H1 (cell line): ENCODE data around the gene FGF18. TPM values are rescaled to one million over a fixed set of nuclear protein-coding genes. Genes with fewer than 3 reads are reported as not detected.
A peak's percentile ranks its signal among the peaks of the same experiment; 100 is the strongest.

Source experiments
- CTCF ChIA-PET: fragments of 300-600 bp; sonication (Branson Sonifier 250); formaldehyde crosslinking; loops from one replicate; lab custom pipeline; 2021; ENCODE audit not compliant: partially characterized antibody; lab: Charles Lee
- POLR2A ChIA-PET: fragments of 300-600 bp; sonication (Branson Sonifier 250); formaldehyde crosslinking; loops from one replicate; lab custom pipeline; 2021; ENCODE audit warnings: inconsistent platforms; ENCODE audit not compliant: partially characterized antibody; lab: Charles Lee
- DNase-seq, 2 experiments: peaks; one replicate each; pipeline versions ENCODE4 v3.0.0 to v3.0.0-alpha.2; 2010 to 2022; ENCODE audit warnings: low spot score in 2 of 2, low read depth in 1 of 2, mixed read lengths in 1 of 2
- FAIRE-seq: peaks from 2 replicates; lab custom pipeline; 2011; peaks lifted over from hg19 to GRCh38; lab: Jason Lieb, UNC
- H2AFZ ChIP-seq: 2 replicates; pipeline ENCODE4 v1.8.1; 2012; ENCODE audit warnings: low read length, inconsistent platforms
- H2AK5ac ChIP-seq: 2 replicates; pipeline ENCODE4 v1.6.1; 2013; ENCODE audit warnings: low read depth, low read length
- H2BK120ac ChIP-seq: replicated peaks from 2 replicates; pipeline ENCODE3; 2013; ENCODE audit warnings: low read depth, low read length, inconsistent platforms
- H2BK12ac ChIP-seq: 2 replicates; pipeline ENCODE4 v1.6.1; 2013; ENCODE audit warnings: low read depth, low read length
- H2BK15ac ChIP-seq: 2 replicates; pipeline ENCODE4 v1.6.1; 2013; ENCODE audit warnings: low read length
- H2BK20ac ChIP-seq: 2 replicates; pipeline ENCODE4 v1.6.1; 2013; ENCODE audit warnings: low read length
- H2BK5ac ChIP-seq: 2 replicates; pipeline ENCODE4 v1.6.1; 2013; ENCODE audit warnings: low read depth, low read length
- H3K14ac ChIP-seq: 2 replicates; pipeline ENCODE4 v1.6.1; 2013; ENCODE audit warnings: inconsistent platforms; ENCODE audit not compliant: insufficient read length
- H3K18ac ChIP-seq: 2 replicates; pipeline ENCODE4 v1.6.1; 2013; ENCODE audit warnings: low read length; ENCODE audit errors: extremely low read depth
- H3K23ac ChIP-seq: 2 replicates; pipeline ENCODE4 v1.6.1; 2013; ENCODE audit warnings: inconsistent platforms; ENCODE audit not compliant: insufficient read length
- H3K23me2 ChIP-seq: 2 replicates; pipeline ENCODE4 v1.6.1; 2013; ENCODE audit warnings: low read depth, low read length
- H3K27ac ChIP-seq: 2 replicates; pipeline ENCODE4 v1.6.1; 2011; ENCODE audit warnings: low read depth, low read length, inconsistent platforms
- H3K27me3 ChIP-seq, 4 experiments: replicated peaks in 1 of 4; 1 replicate in 1 of 4; 2 replicates in 3 of 4; pipeline versions ENCODE4 v1.6.1 to v1.8.1; 2011 to 2013; ENCODE audit warnings: low read length in 3 of 4, mild to moderate bottlenecking in 3 of 4, inconsistent platforms in 2 of 4, mixed read lengths in 2 of 4, moderate library complexity in 1 of 4; ENCODE audit not compliant: control insufficient read depth in 3 of 4, insufficient read depth in 3 of 4; ENCODE audit errors: extremely low read depth in 1 of 4
- H3K36me3 ChIP-seq, 4 experiments: 2 replicates each; pipeline versions ENCODE4 v1.6.1 to v1.8.1; 2011 to 2013; ENCODE audit warnings: mild to moderate bottlenecking in 4 of 4, low read length in 3 of 4, moderate library complexity in 2 of 4, control low read depth in 1 of 4, inconsistent platforms in 1 of 4; ENCODE audit not compliant: insufficient read depth in 4 of 4, control insufficient read depth in 2 of 4
- H3K4ac ChIP-seq: replicated peaks from 2 replicates; pipeline ENCODE3; 2013; ENCODE audit warnings: low read length, low read depth, mixed read lengths, inconsistent platforms; ENCODE audit not compliant: insufficient read length
- H3K4me1 ChIP-seq, 4 experiments: replicated peaks in 1 of 4; 1 replicate in 1 of 4; 2 replicates in 3 of 4; pipeline versions ENCODE4 v1.6.1 to v1.8.1; 2011 to 2013; ENCODE audit warnings: low read length in 3 of 4, inconsistent platforms in 2 of 4, mixed read lengths in 1 of 4; ENCODE audit not compliant: insufficient read depth in 4 of 4, control insufficient read depth in 3 of 4
- H3K4me2 ChIP-seq, 2 experiments: 2 replicates each; pipeline versions ENCODE4 v1.6.1 to v1.8.1; 2011 to 2013; ENCODE audit warnings: low read depth in 2 of 2, low read length in 2 of 2, control low read depth in 1 of 2, inconsistent platforms in 1 of 2, mild to moderate bottlenecking in 1 of 2; ENCODE audit not compliant: insufficient read depth in 1 of 2
- H3K4me3 ChIP-seq, 4 experiments: fragments of 200-600, 300-600 bp in 1 of 4; sonication (generic), shearing (Covaris generic), sonication (Bioruptor Twin) in 1 of 4; 2 replicates each; pipeline versions ENCODE4 v1.5.1 to v1.8.1; 2011 to 2016; ENCODE audit warnings: low read length in 4 of 4, low read depth in 3 of 4, control low read depth in 2 of 4, inconsistent platforms in 2 of 4, mild to moderate bottlenecking in 2 of 4, mixed read lengths in 1 of 4, moderate library complexity in 1 of 4; ENCODE audit not compliant: insufficient read depth in 2 of 4; ENCODE audit errors: extremely low read depth in 1 of 4
- H3K56ac ChIP-seq: replicated peaks from 2 replicates; pipeline ENCODE3; 2013; ENCODE audit warnings: low read depth, mild to moderate bottlenecking, mixed read lengths, low read length, inconsistent platforms; ENCODE audit not compliant: insufficient read length
- H3K79me1 ChIP-seq: 2 replicates; pipeline ENCODE4 v1.6.1; 2013; ENCODE audit warnings: low read depth, low read length, control low read depth
- H3K79me2 ChIP-seq, 2 experiments: 2 replicates each; pipeline versions ENCODE4 v1.6.1 to v1.8.1; 2012 to 2013; ENCODE audit warnings: low read length in 2 of 2, mild to moderate bottlenecking in 2 of 2, inconsistent platforms in 1 of 2; ENCODE audit not compliant: insufficient read depth in 2 of 2, control insufficient read depth in 1 of 2
- H3K9ac ChIP-seq, 4 experiments: replicated peaks in 1 of 4; 1 replicate in 1 of 4; 2 replicates in 3 of 4; pipeline versions ENCODE4 v1.6.1 to v1.8.1; 2011 to 2013; ENCODE audit warnings: low read depth in 3 of 4, low read length in 3 of 4, control low read depth in 2 of 4, mild to moderate bottlenecking in 2 of 4, moderate library complexity in 2 of 4, inconsistent platforms in 1 of 4; ENCODE audit errors: extremely low read depth in 1 of 4
- H3K9me3 ChIP-seq, 2 experiments: 2 replicates each; pipeline versions ENCODE4 v1.6.1 to v1.8.1; 2012 to 2013; ENCODE audit warnings: mild to moderate bottlenecking in 2 of 2, moderate library complexity in 2 of 2, control low read depth in 1 of 2, inconsistent platforms in 1 of 2, low read depth in 1 of 2, low read length in 1 of 2, mixed read lengths in 1 of 2; ENCODE audit not compliant: insufficient read depth in 2 of 2
- H4K20me1 ChIP-seq, 2 experiments: replicated peaks in 1 of 2; 2 replicates each; pipeline versions ENCODE3 to v1.8.1; 2011 to 2013; ENCODE audit warnings: inconsistent platforms in 2 of 2, low read length in 2 of 2, mild to moderate bottlenecking in 1 of 2; ENCODE audit not compliant: insufficient read depth in 2 of 2, control insufficient read depth in 1 of 2
- H4K5ac ChIP-seq: 2 replicates; pipeline ENCODE4 v1.6.1; 2013; ENCODE audit warnings: low read length, low read depth, mixed read lengths, inconsistent platforms; ENCODE audit not compliant: insufficient read length
- H4K8ac ChIP-seq: 2 replicates; pipeline ENCODE4 v1.8.0; 2013; ENCODE audit warnings: mild to moderate bottlenecking, moderate library complexity, low read length, inconsistent platforms; ENCODE audit not compliant: insufficient read depth; ENCODE audit errors: extremely low read depth
- H4K91ac ChIP-seq: replicated peaks from 2 replicates; pipeline ENCODE3; 2013; ENCODE audit warnings: low read length, mixed read lengths, inconsistent platforms; ENCODE audit not compliant: insufficient read length
- GTF2F1 ChIP-seq: IDR thresholded peaks from 2 replicates; pipeline ENCODE4 v1.6.1; 2012; ENCODE audit warnings: low read depth, low read length, improper control_type of control experiment, borderline replicate concordance
- WGBS, 2 experiments: shearing (Covaris generic) in 1 of 2; methylation state at CpG; one replicate each; pipeline versions ENCODE4 v1.1.6 to v1.1.7; 2013 to 2015; ENCODE audit warnings: low lambda C conversion rate in 2 of 2, mixed read lengths in 2 of 2, inconsistent platforms in 1 of 2, low coverage in 1 of 2, missing lambda C conversion rate in 1 of 2; ENCODE audit not compliant: insufficient replicate concordance in 2 of 2, insufficient coverage in 1 of 2, insufficient read length in 1 of 2; ENCODE audit errors: extremely low coverage in 1 of 2, missing lambda C conversion rate in 1 of 2; 5-methylcytosine and 5-hydroxymethylcytosine counted together
- polyA plus RNA-seq, 7 experiments: library from polyadenylated mRNA; depleted of rRNA in 3 of 7; stranded (reverse) in 5 of 7; unstranded in 2 of 7; fragments of >200 nt in 5 of 7; fragments of 200-250 nt in 2 of 7; gene quantifications; 1 replicate in 5 of 7; 2 replicates in 1 of 7; 4 replicates in 1 of 7; pipeline versions ENCODE4 v1.2.1 to v1.2.3, GENCODE V29; 2011 to 2013; ENCODE audit warnings: missing spikeins in 2 of 7, mixed read lengths in 2 of 7
- total RNA-seq: library from RNA; stranded (reverse); fragmentation: NEBNext Ultra II Directional; extraction: Animal tissue kit (Norgen Biotek cat#: 25700); gene quantifications from 2 replicates; pipeline ENCODE4 v1.2.1, GENCODE V29; 2021

Gene FGF18
- total and polyA plus RNA-seq, 2 of the 8 experiments (the other 6 are each of a cell fraction or from before 2014, with no cell fraction given): 0.54 to 1.3 TPM

- no peak overlapping the region for H2AFZ ChIP-seq
- no peak for FAIRE-seq
- no peak for TF ChIP-seq GTF2F1
Observed at GRCh38 chr5:171388816-171389168, 30.7 kb upstream of the FGF18 start.

More at GRCh38 chr5:171388816-171389168, 30.7 kb upstream of the FGF18 start:
- Histone ChIP-seq H3K4me3 (peak overlapping the region; percentile 89 to 97 (median 92)), H3K79me1 (no peaks in the 10 kb centered on the region), H4K20me1 (peaks cover 38 to 44% of the 10 kb centered on the region in 2 experiments), H4K8ac (no peak overlapping the region), H3K4me2 (peak overlapping the region; percentile 75 to 76), H2BK12ac (no peak overlapping the region; the same call in 1 of the 2 replicates), H3K27ac (peak overlapping the region; percentile 96), H2BK5ac (peak overlapping the region; percentile 75; the same call in 1 of the 2 replicates), H4K5ac (no peak overlapping the region), H3K56ac (peak overlapping the region; percentile 0), H3K23ac (no peak overlapping the region), H3K27me3 (no peaks in the 10 kb centered on the region), H3K23me2 (peaks cover 2% of the 10 kb centered on the region; the same call in 1 of the 2 replicates), H2BK120ac (no peak overlapping the region), H3K9me3 (no peaks in the 10 kb centered on the region), H3K4me1 (peaks cover 3 to 13% (median 7%) of the 10 kb centered on the region in 4 experiments; a peak in 6 of 7 replicates), H2BK20ac (no peak overlapping the region), H2BK15ac (no peak overlapping the region), H3K18ac (peak overlapping the region; percentile 78; the same call in 1 of the 2 replicates), H3K4ac (no peak overlapping the region), H3K36me3 (peaks cover 19 to 54% (median 44%) of the 10 kb centered on the region in 4 experiments), H3K9ac (peak overlapping the region; percentile 95 to 99 (median 98)), H4K91ac (peak overlapping the region; percentile 47), H3K79me2 (peaks cover 60 to 69% of the 10 kb centered on the region in 2 experiments), H2AK5ac (peak overlapping the region; percentile 89; the same call in 1 of the 2 replicates), H3K14ac (no peak overlapping the region)
- ChIA-PET CTCF (interaction anchor here (1.1 to 2.2 kb wide), 3 partner anchors 17 to 29 kb away, joined by 3 to 8 read pairs (median 3); no protein-coding TSS in a partner anchor), POLR2A (interaction anchor here (0.6 to 20.7 kb wide), 43 partner anchors 10 to 712 kb away, joined by 3 to 626 read pairs (median 4); partner anchors contain the start of gene FGF18)
- DNase-seq: no peak
- WGBS, 2 experiments: 1% methylated on average over 14 of the region's 14 CpGs; no CpG with 5 or more reads in 1 of the 2 experiments
